D721Med (cell line): ENCODE results near the gene GLI3.

ENCODE experiments used
- DNase-seq: peaks from one replicate; pipeline ENCODE4 v3.0.0; 2011; ENCODE audit warnings: low spot score; ENCODE audit not compliant: insufficient read length
- FAIRE-seq: peaks from 2 replicates; lab custom pipeline; 2011; peaks lifted over from hg19 to GRCh38; lab: Jason Lieb, UNC
- TF ChIP-seq, protein P1 (sequence below): IDR thresholded peaks from 2 replicates; pipeline ENCODE4 v1.5.1; 2012; ENCODE audit warnings: mild to moderate bottlenecking, control low read depth; ENCODE audit not compliant: insufficient read depth; ENCODE audit errors: missing control alignments

The GLI3 gene

GRCh38 chr7:42236976-42237810 lies at the start of gene GLI3:
TSS of gene GLI3 (minus strand) at chr7:42237209. CDS start at chr7:42223253, 13,956 bp downstream.
- TF ChIP-seq, protein P1, sequence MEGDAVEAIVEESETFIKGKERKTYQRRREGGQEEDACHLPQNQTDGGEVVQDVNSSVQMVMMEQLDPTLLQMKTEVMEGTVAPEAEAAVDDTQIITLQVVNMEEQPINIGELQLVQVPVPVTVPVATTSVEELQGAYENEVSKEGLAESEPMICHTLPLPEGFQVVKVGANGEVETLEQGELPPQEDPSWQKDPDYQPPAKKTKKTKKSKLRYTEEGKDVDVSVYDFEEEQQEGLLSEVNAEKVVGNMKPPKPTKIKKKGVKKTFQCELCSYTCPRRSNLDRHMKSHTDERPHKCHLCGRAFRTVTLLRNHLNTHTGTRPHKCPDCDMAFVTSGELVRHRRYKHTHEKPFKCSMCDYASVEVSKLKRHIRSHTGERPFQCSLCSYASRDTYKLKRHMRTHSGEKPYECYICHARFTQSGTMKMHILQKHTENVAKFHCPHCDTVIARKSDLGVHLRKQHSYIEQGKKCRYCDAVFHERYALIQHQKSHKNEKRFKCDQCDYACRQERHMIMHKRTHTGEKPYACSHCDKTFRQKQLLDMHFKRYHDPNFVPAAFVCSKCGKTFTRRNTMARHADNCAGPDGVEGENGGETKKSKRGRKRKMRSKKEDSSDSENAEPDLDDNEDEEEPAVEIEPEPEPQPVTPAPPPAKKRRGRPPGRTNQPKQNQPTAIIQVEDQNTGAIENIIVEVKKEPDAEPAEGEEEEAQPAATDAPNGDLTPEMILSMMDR: no peak
- FAIRE-seq (no peak), DNase-seq (no peak)

DNA sequence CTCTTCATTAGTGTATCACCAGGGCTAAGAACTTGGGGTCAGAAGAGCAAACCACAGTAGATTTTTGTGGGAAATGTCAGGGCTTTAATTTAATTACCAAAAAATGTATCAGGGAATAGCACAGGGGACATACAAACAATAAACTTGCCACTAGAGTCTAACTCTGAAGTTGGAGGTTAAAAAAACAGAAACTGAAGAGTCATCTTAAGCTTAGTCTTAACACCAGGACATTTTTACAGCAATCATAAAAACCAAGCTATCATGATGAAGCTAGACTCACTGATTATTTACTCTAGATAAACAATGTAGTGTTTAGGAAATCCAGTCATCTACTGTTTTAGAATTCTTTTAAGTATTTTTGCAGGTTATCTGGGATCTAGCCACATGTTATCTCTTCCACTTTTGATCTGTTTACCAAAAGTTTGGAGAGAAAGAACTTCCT lies 48.4 kb upstream of the GLI3 start:
- FAIRE-seq (no peak), DNase-seq (no peak)
- TF ChIP-seq, protein P1: no peak

DNA sequence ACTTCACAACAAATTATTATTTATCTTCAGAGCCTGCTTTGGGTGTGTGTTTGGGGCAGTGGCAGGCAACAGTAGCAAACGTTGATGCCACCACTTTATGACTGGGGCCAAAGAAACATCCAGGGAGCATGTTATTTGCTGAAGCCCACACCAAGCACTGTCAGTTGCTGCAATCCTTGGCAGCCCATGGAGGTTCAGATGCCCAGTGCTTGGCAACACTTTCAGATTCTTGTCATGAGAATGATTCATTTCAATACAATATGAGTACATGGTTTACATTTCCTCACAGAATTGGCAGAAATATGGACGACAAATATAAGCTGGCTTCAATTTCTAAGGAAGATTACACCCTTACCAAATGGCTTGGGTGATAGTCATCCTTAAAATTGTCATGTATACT lies 46.5 kb upstream of the GLI3 start:
- TF ChIP-seq, protein P1: no peak
- DNase-seq: no peak
- no peak for FAIRE-seq

- TF ChIP-seq, protein P1: no peak
- DNase-seq (no peak), FAIRE-seq (no peak)
Measured at GRCh38 chr7:42278344-42278743, 41.3 kb upstream of the GLI3 start.

- TF ChIP-seq, protein P1: no peak
- no peak for DNase-seq
- FAIRE-seq: no peak
Measured at GRCh38 chr7:42274053-42274452, 37.0 kb upstream of the GLI3 start.

DNA sequence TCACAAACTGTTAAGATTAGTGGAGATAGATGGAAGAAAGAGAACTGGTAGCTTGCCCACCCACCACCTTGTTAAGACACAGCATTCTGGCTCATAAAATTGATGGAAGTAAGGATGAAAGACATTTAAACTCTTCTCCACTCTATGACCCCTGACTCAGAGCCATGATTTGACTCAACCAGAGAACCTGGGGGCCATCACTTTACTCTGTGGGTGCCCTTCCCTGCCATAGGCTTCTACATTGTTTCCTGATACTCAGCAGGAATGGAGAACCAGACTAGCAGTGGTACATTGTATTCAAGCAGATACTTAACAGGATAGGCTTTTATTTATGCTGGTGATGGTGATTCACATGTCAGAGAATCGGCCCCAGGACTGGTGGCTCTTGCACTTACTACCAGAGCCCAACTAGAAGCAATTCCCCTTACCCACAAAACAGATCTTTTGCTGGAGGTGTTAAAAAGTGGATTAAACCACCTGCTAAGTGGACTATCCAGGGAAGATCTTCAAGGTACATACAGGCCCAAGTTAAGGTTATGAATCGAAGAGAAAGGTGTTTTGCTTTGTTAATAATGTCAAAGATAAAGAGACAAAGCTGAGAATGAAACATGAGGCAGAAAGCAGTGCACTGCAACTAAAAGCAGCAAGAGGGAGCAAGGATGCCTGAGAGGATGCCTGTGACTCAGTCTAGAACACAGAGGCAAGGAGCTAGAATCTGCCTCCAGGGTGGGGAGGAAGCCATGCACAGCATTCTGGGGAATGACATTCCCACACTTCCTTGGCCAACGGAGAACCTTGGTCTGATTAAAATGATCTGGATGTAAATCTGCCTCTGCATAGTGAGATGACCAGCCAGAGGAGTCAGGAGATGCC lies 36.0 kb upstream of the GLI3 start:
- TF ChIP-seq, protein P1: peak; percentile 6
- no peak for FAIRE-seq
- no peak for DNase-seq

DNA sequence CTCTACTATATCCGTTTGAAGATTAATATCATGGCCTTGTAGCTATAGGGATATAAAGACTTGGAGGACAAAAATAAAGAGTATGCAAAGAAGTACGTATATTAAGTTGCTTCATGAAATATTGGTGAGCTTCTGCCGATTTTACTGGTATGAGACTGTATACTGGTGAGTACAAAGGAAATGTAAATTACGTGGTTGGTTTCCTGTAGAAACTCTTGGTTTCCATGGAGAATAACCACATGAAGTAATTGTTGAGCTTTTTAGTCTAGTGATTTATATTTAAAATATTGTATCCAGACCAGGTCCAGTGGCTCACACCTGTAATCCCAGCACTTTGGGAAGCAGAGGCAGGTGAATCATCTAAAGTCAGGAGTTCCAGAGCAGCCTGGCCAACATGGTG lies 32.2 kb upstream of the GLI3 start:
- TF ChIP-seq, protein P1: no peak
- FAIRE-seq: no peak
- no peak for DNase-seq
